Mesenchymal stem cell (in vitro differentiated cells and primary cell): ENCODE measurements around the gene PTPN7.

Experiments
- DNase-seq: peaks from one replicate; pipeline ENCODE4 v3.0.0-alpha.2; 2013
- H2AFZ ChIP-seq: one replicate; pipeline ENCODE4 v1.6.1; 2013; ENCODE audit warnings: low read depth, mild to moderate bottlenecking, control low read depth, inconsistent platforms, low read length, moderate library complexity
- H2AK5ac ChIP-seq: 2 replicates; pipeline ENCODE4 v1.6.1; 2013; ENCODE audit warnings: low read length, moderate library complexity, mild to moderate bottlenecking, inconsistent platforms; ENCODE audit not compliant: severe bottlenecking
- H2BK120ac ChIP-seq: one replicate; pipeline ENCODE4 v1.6.1; 2013; ENCODE audit warnings: low read depth, mild to moderate bottlenecking, inconsistent platforms, low read length, moderate library complexity
- H2BK12ac ChIP-seq, 2 experiments: one replicate each; pipeline ENCODE4 v1.6.1; 2013; ENCODE audit warnings: inconsistent platforms in 2 of 2, low read length in 2 of 2, mild to moderate bottlenecking in 2 of 2, moderate library complexity in 2 of 2, control low read depth in 1 of 2
- H2BK15ac ChIP-seq: one replicate; pipeline ENCODE4 v1.6.1; 2013; ENCODE audit warnings: mild to moderate bottlenecking, low read depth, inconsistent platforms; ENCODE audit not compliant: poor library complexity, severe bottlenecking
- H2BK5ac ChIP-seq: 2 replicates; pipeline ENCODE4 v1.6.1; 2013; ENCODE audit warnings: low read depth, mild to moderate bottlenecking, low read length, control low read depth, inconsistent platforms; ENCODE audit not compliant: poor library complexity, severe bottlenecking
- H3K14ac ChIP-seq, 2 experiments: one replicate each; pipeline ENCODE4 v1.6.1; 2013; ENCODE audit warnings: inconsistent platforms in 2 of 2, low read length in 2 of 2, control low read depth in 1 of 2, mild to moderate bottlenecking in 1 of 2, moderate library complexity in 1 of 2
- H3K18ac ChIP-seq, 2 experiments: one replicate each; pipeline ENCODE4 v1.6.1; 2013; ENCODE audit warnings: inconsistent platforms in 2 of 2, low read length in 2 of 2, control low read depth in 1 of 2, low read depth in 1 of 2, mild to moderate bottlenecking in 1 of 2
- H3K23ac ChIP-seq, 2 experiments: one replicate each; pipeline ENCODE4 v1.6.1; 2013; ENCODE audit warnings: inconsistent platforms in 2 of 2, low read length in 2 of 2, mild to moderate bottlenecking in 2 of 2, moderate library complexity in 2 of 2, control low read depth in 1 of 2
- H3K27ac ChIP-seq: 2 replicates; pipeline ENCODE4 v1.5.1; 2013; ENCODE audit warnings: mild to moderate bottlenecking, moderate library complexity, low read length, control low read depth, inconsistent platforms; ENCODE audit not compliant: poor library complexity, severe bottlenecking
- H3K27me3 ChIP-seq, 2 experiments: 2 replicates each; pipeline versions ENCODE4 v1.6.1 to v1.7.0; 2013; ENCODE audit warnings: low read length in 2 of 2, mild to moderate bottlenecking in 2 of 2, moderate library complexity in 2 of 2, control low read depth in 1 of 2, inconsistent platforms in 1 of 2; ENCODE audit not compliant: control insufficient read depth in 1 of 2, insufficient read depth in 1 of 2
- H3K36me3 ChIP-seq, 2 experiments: 2 replicates each; pipeline versions ENCODE4 v1.6.1 to v1.7.0; 2013; ENCODE audit warnings: low read length in 2 of 2, control low read depth in 1 of 2, inconsistent platforms in 1 of 2, low read depth in 1 of 2, mild to moderate bottlenecking in 1 of 2; ENCODE audit not compliant: insufficient read depth in 2 of 2, control insufficient read depth in 1 of 2
- H3K4ac ChIP-seq, 2 experiments: one replicate each; pipeline ENCODE4 v1.6.1; 2013; ENCODE audit warnings: inconsistent platforms in 2 of 2, low read length in 2 of 2, mild to moderate bottlenecking in 2 of 2, moderate library complexity in 2 of 2, control low read depth in 1 of 2, low read depth in 1 of 2
- H3K4me1 ChIP-seq: 2 replicates; pipeline ENCODE4 v1.6.1; 2013; ENCODE audit warnings: low read depth, low read length, control low read depth; ENCODE audit not compliant: control insufficient read depth, insufficient read depth
- H3K4me2 ChIP-seq: 2 replicates; pipeline ENCODE4 v1.6.1; 2013; ENCODE audit warnings: low read length, mild to moderate bottlenecking, inconsistent platforms; ENCODE audit not compliant: poor library complexity, severe bottlenecking
- H3K4me3 ChIP-seq, 2 experiments: 2 replicates each; pipeline versions ENCODE4 v1.5.1 to v1.7.0; 2013; ENCODE audit warnings: low read length in 2 of 2, mild to moderate bottlenecking in 2 of 2, control low read depth in 1 of 2, low read depth in 1 of 2; ENCODE audit not compliant: insufficient read depth in 1 of 2
- H3K79me1 ChIP-seq: replicated peaks from 2 replicates; pipeline ENCODE4 v1.6.1; 2013; ENCODE audit warnings: mild to moderate bottlenecking, control low read depth, low read length, inconsistent platforms; ENCODE audit not compliant: poor library complexity, severe bottlenecking
- H3K9ac ChIP-seq: 2 replicates; pipeline ENCODE4 v1.7.0; 2013; ENCODE audit warnings: mild to moderate bottlenecking, low read length, moderate library complexity
- H3K9me3 ChIP-seq: 2 replicates; pipeline ENCODE4 v1.7.0; 2013; ENCODE audit warnings: mild to moderate bottlenecking, low read length; ENCODE audit not compliant: control insufficient read depth
- H4K8ac ChIP-seq: one replicate; pipeline ENCODE4 v1.6.1; 2013; ENCODE audit warnings: inconsistent platforms, mild to moderate bottlenecking, low read length, moderate library complexity
- H4K91ac ChIP-seq: one replicate; pipeline ENCODE4 v1.6.1; 2013; ENCODE audit warnings: mild to moderate bottlenecking, low read length, inconsistent platforms
- WGBS: methylation state at CpG from one replicate; pipeline ENCODE4 v1.1.7; 2013; ENCODE audit warnings: mixed read lengths; 5-methylcytosine and 5-hydroxymethylcytosine counted together

The PTPN7 gene

GRCh38 chr1:202127836-202128622, 32.4 kb downstream of the PTPN7 start:
- Histone ChIP-seq H3K4me1 (peaks cover 8% of the 10 kb centered on the region), H2BK15ac (no peak overlapping the region), H2BK12ac (no peak overlapping the region), H2BK120ac (no peak overlapping the region), H3K4ac (no peak overlapping the region), H2BK5ac (no peak overlapping the region), H4K8ac (no peak overlapping the region), H4K91ac (peak overlapping the region; percentile 52), H3K4me3 (no peak overlapping the region), H3K14ac (no peak overlapping the region), H3K23ac (no peak overlapping the region), H3K27ac (no peak overlapping the region), H3K79me1 (peaks cover 6% of the 10 kb centered on the region), H3K18ac (no peak overlapping the region), H2AFZ (no peak overlapping the region), H2AK5ac (no peak overlapping the region), H3K9ac (no peak overlapping the region), H3K4me2 (no peak overlapping the region), H3K27me3 (peaks cover 9 to 31% of the 10 kb centered on the region in 2 experiments), H3K36me3 (peaks cover 11 to 18% of the 10 kb centered on the region in 2 experiments), H3K9me3 (no peaks in the 10 kb centered on the region)
- DNase-seq = no peak
- 97% methylated on average over 18 of the region's 26 CpGs for WGBS

DNA sequence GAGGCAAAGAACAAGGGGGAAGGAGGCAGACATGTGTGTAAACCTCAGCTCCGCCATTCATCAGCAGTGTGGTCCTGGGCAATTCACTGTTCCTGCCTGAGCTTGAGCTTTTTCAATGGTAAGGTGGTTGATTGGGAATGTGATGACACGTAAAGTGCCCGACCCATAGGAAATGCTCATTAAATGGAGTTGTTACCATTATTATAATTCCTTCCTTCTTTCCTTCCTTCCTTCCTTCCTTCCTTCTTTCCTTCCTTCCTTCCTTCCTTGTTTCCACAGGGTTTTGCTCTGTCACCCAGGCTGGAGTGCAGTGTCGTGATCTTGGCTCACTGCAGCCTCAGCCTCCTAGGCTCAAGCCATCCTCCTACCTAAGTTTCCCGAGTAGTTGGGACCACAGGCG, 33.3 kb downstream of the PTPN7 start:
- Histone ChIP-seq H3K4me1 (peaks cover 10% of the 10 kb centered on the region), H3K9ac (no peak overlapping the region)

GRCh38 chr1:202126426-202126825, 34.0 kb downstream of the PTPN7 start:
- no peaks in the 10 kb centered on the region for H3K79me1 ChIP-seq
- no peak overlapping the region for H3K4me2 ChIP-seq
- WGBS = 66% methylated on average over 8 of the region's 9 CpGs
- H3K27me3 ChIP-seq = peaks cover 9 to 36% of the 10 kb centered on the region in 2 experiments
- H3K36me3 ChIP-seq = peaks cover 0 to 4% of the 10 kb centered on the region in 2 experiments
- H3K9ac ChIP-seq = no peak overlapping the region
- no peak overlapping the region for H2BK5ac ChIP-seq
- H3K4me3 ChIP-seq = no peak overlapping the region
- H2BK120ac ChIP-seq = no peak overlapping the region
- peaks cover 10% of the 10 kb centered on the region for H3K4me1 ChIP-seq
- H2AK5ac ChIP-seq = no peak overlapping the region
- H4K8ac ChIP-seq = no peak overlapping the region
- no peak overlapping the region for H4K91ac ChIP-seq
- no peak overlapping the region for H2BK15ac ChIP-seq
- no peak overlapping the region for H2AFZ ChIP-seq
- H2BK12ac ChIP-seq = no peak overlapping the region
- H3K27ac ChIP-seq = no peak overlapping the region
- no peak overlapping the region for H3K23ac ChIP-seq
- DNase-seq = no peak
- H3K9me3 ChIP-seq = no peaks in the 10 kb centered on the region
- no peak overlapping the region for H3K4ac ChIP-seq
- no peak overlapping the region for H3K14ac ChIP-seq
- H3K18ac ChIP-seq = no peak overlapping the region

More for the DNA sequence above, 33.3 kb downstream of the PTPN7 start:
- H3K4me3 ChIP-seq = no peak overlapping the region
- H2BK12ac ChIP-seq = no peak overlapping the region
- WGBS = 93% methylated on average over 5 of the region's 6 CpGs
- no peak overlapping the region for H3K27ac ChIP-seq
- H4K91ac ChIP-seq = no peak overlapping the region
- no peak overlapping the region for H2BK5ac ChIP-seq
- H2BK15ac ChIP-seq = no peak overlapping the region
- H3K79me1 ChIP-seq = no peaks in the 10 kb centered on the region
- H2AFZ ChIP-seq = no peak overlapping the region
- H2AK5ac ChIP-seq = no peak overlapping the region
- no peak overlapping the region for H3K23ac ChIP-seq
- H3K27me3 ChIP-seq = peaks cover 9 to 34% of the 10 kb centered on the region in 2 experiments
- H3K4me2 ChIP-seq = no peak overlapping the region
- no peak overlapping the region for H3K18ac ChIP-seq
- no peaks in the 10 kb centered on the region for H3K9me3 ChIP-seq
- H3K14ac ChIP-seq = no peak overlapping the region
- no peak for DNase-seq
- H3K4ac ChIP-seq = no peak overlapping the region
- H2BK120ac ChIP-seq = no peak overlapping the region
- peaks cover 2 to 9% of the 10 kb centered on the region in 2 experiments for H3K36me3 ChIP-seq
- no peak overlapping the region for H4K8ac ChIP-seq

GRCh38 chr1:202125611-202126010, 34.8 kb downstream of the PTPN7 start:
- Histone ChIP-seq H4K8ac (no peak overlapping the region), H3K18ac (no peak overlapping the region), H2AK5ac (no peak overlapping the region), H3K4ac (no peak overlapping the region), H3K27ac (no peak overlapping the region), H3K79me1 (no peaks in the 10 kb centered on the region), H2BK12ac (no peak overlapping the region), H4K91ac (no peak overlapping the region), H3K23ac (no peak overlapping the region), H3K9ac (no peak overlapping the region), H2BK5ac (no peak overlapping the region), H3K9me3 (no peaks in the 10 kb centered on the region), H2BK15ac (no peak overlapping the region), H3K36me3 (no peaks in the 10 kb centered on the region), H3K4me3 (no peak overlapping the region), H2AFZ (no peak overlapping the region), H3K4me1 (peaks cover 11% of the 10 kb centered on the region), H3K4me2 (no peak overlapping the region), H3K27me3 (peaks cover 9 to 39% of the 10 kb centered on the region in 2 experiments), H3K14ac (no peak overlapping the region), H2BK120ac (no peak overlapping the region)
- no peak for DNase-seq
- 97% methylated on average over 7 of the region's 8 CpGs for WGBS
